HG03060 (cell line): ENCODE data around the gene WDR43.

Experiments
- ATAC-seq: cut with Tn5 transposase; IDR thresholded peaks from one replicate; pipeline ENCODE4 v1.9.1; 2021; ENCODE audit warnings: low read depth, moderate number of reproducible peaks; ENCODE audit not compliant: unreplicated experiment

Gene WDR43

DNA sequence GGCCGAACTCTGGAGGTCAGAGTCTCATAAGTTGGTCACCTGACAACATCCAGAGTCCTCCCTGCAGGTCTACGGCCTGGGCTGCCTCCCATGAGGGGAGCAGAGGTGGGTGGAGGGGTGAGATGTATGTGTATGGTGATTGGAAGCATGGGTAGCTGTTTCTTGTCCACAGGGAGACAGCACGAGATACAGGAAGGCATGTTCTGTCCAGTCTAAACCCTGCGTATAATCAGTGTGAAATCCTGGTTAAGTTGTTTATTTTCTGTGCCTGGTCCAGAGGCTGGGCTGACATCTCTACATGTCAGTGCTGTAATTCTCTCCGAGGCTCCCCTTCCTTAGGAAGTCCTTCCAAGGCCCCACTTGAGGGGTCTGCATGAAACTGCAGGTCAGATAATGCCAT, 95.5 kb downstream of the WDR43 start:
- no peak for ATAC-seq

DNA sequence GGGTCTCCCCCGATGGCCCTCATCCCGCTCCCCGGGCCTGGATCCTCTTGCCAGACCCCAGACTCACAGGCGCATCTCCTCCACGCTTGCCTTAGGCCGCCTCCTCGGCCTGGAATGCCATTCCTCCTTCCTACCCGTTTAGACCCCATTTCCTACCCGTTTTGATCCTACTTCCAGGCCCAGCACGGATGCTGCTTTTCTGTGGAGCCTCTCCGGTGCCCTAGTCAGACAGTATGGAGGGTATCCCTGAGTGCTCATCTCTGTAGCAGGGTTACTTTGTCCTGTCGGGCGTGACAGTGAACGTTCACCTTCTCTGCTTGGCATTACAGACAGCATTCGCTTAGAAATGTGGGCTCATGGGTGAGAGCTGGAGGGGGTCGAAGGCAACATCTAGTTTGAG, 96.0 kb downstream of the WDR43 start:
- no peak for ATAC-seq

DNA sequence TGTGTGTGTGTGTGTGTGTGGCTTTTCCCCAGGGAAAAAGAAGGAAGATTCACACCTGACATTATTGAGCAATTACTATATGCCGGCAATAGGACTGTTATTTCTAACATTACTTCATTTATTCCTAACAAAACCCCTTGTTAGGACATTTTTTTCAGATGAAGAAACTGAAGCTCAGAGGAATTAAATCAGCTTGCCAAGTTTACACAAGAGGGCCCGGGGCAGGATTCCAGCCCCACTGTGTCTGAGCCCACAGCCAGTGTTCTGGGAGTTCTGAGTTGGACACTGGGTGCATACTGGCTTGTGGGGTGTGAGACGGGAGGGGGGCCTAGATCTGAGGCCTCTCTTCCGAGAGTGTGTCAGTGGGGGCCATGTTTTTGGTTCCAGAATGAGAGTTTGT, 96.6 kb downstream of the WDR43 start:
- no peak for ATAC-seq

DNA sequence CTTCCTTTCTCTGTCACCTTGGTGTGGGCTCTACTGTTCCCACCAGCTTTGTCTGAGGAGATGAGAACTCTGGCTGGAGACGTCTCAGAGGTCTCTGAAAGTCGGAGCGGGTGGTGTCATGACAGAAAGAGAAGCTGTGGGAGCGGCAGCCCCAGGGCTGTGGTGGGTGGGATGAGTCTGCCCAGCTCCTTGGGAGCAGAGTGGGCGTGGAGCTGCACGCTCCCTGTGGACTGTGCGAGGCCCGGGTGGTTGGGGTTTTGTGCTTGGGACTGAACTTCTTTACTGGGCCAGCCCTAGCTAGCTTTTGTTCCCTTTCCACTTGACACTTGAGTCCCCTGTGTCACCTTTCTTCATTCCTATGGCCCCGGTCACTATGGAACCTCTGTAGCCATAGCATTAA, 97.0 kb downstream of the WDR43 start:
- ATAC-seq = no peak

DNA sequence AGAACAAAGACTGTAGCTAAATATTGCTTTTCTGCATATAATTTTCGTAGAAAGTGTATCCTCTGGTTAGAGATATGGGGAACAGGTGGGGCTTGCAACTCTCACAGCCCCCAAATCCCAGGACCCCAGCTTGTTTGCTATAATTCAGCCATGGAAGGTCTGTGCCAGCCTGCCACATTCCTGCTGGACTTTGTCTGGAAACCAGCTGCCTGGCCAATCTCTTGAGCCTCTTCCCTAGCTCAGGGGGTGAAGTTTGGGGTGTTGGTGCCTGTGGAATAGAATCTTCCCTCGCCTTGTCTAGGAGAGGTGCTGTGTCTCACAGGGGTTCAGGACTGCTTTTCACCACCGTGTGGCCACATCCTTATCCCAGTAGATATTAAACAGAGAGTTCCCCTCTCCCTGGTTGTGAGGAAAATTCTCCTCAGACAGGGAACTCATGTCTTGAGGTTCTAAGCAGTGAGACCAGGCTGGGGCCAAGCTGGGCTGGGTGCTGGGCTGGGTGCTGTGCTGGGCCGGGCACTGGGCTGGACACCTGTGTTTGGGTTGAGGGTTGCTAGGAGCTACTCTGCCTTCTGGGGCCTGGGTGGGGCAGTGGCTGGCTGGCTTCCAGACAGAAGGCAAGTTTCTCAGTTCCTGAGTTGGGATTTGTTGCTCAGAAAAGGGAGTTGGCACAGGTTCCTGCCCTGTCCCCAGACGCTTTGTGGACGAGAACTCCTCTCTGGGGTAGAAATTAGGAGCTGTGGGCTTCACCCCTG, 98.9 kb downstream of the WDR43 start:
- ATAC-seq = no peak

DNA sequence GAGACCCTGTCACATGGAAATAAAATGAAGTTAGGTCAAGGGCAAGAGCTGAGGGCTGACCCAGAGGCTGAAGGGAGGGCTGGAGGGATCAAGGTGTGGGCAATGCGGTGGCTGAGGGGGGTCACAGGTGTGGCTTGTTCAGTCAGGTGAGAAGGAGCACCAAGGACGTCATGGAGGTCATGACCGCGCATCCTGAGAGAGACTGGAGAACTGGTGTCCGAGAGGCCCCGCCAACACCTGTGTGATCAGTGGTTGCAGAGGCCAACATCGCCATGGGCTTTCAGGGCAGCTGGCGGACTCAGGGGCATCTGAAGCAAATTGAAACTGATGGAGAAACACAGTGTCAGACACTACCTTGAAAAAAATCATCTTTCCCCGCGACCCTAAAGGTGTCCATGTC, 99.6 kb downstream of the WDR43 start:
- ATAC-seq = no peak

DNA sequence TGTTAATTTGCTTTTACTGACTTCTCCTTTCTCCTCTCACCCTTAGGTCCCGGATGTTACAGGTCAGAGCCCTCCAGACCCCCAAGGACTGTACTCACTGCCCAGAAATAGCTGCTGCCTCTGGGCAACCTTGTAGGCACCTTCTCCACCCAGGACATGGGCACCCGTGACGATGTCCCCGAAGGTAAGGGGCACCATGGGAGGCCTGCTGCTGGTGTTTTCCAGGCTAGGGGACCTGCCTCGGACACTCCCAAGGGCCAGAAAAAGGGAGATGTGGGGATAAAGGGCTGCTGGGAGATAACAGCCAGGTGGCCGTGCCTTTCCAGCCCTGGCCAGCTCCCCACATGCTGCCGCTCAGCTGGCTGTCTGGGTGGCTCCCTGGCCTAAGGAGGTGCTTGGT, 100.2 kb downstream of the WDR43 start:
- no peak for ATAC-seq

DNA sequence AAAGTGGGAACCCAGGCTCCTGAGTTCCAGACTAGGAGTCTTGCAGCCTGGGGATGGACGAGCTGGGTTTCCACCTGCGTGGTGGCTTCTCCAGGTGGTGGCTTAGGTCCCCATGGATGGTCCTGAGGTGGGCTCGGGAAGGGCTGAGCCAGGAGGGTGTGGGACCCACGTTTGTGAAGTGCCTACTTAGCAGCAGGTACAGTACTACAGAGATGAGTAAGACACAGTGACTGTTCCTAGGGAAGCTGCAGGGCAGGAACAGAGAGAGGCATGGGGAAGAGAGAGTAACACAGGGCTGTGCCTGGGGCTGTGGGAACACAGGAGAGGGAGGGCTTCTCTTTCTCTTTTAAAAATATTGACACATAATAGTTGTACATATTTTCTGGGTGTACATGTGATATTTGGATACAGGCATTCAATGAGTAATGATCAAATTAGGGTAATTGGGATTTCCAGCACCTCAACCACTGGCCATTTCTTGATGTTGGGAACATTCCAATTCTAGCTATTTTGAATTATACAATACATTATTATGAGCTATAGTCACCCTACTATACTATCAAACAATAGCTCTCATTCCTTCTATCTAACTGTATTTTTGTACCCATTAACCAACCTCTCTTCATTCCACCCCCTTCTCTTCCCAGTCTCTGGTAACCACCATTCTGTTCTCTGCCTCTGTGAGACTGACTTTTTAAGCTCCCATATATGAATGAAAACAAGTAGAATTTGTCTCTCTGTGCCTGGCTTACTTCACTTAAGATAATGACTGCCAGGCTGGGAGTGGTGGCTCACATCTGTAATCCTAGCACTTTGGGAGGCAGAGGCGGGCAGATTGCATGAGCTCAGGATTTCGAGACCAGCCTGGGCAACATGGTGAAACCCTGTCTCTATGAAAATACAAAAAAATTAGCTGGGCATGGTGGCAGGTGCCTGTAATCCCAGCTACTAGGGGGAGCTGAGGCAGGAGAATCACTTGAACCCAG, 101.6 kb downstream of the WDR43 start:
- no peak for ATAC-seq

DNA sequence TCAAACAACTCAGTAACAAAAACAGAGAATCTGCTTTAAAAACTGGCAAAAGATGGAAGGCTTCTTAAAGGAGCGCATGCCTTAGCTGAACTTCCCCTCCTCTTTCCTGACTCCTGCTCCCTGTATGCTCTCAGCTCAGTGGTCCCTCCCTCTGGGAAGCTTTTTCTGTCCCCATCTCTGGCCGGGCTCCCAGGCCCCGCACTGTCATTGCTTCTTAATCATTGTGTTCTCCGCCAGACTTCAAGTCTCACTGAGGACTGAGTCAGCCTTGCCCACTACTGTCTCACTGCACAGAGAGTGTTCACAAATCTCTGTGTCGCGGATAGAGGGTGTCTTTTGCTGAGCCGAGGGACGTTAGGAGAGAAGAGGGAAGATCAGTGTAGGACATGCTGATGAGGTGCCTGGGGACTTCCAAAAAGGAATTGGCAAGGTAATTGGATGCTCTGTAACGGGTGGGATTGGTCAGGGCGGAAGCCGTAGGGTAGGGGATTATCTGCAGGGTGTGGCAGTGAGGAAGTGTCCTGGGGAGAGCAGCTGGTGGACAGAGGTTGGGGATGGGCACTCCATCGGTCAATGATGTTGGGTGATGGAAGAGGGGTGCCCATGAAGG, 102.9 kb downstream of the WDR43 start:
- ATAC-seq = no peak
